A549 treated with ZK216348 at 1 μM for 4 hours (cell line): ENCODE results near the gene RUSF1. TPM values are rescaled to one million over a fixed set of nuclear protein-coding genes. Genes with fewer than 3 reads are reported as not detected.

Source experiments
- total RNA-seq: library from RNA; stranded (reverse); fragments of 200-300 nt; extraction: Qiagen RNA extraction; gene quantifications from 5 replicates; pipeline ENCODE4 v1.2.3, GENCODE V29; 2022; ENCODE audit warnings: low read depth

RUSF1 gene
- total RNA-seq = 33.0 to 60.2 TPM (median 52.4 TPM) in 5 replicates

GRCh38 chr16:31507929-31508705 is at the start of gene RUSF1:
RUSF1 (minus strand) TSS chr16:31508391; CDS start chr16:31508373, 18 bp downstream.

GRCh38 chr16:31527734-31528274 is 19.6 kb upstream of the RUSF1 start, which contains the start of gene AHSP:
AHSP (plus strand) TSS chr16:31527900; CDS start chr16:31528140, 240 bp downstream.

GRCh38 chr16:31483081-31483480 is 25.1 kb downstream of the RUSF1 start, which contains the start of gene SLC5A2:
SLC5A2 (plus strand) TSS chr16:31483123; CDS start chr16:31483137, 14 bp downstream.

GRCh38 chr16:31471875-31472708 is 36.1 kb downstream of the RUSF1 start, which contains the start of gene TGFB1I1:
TGFB1I1 (plus strand) TSS chr16:31472152; CDS start chr16:31472189, 37 bp downstream.

GRCh38 chr16:31458844-31459686 is 49.1 kb downstream of the RUSF1 start, which contains the start of gene ARMC5:
ARMC5 (plus strand) TSS chr16:31459501; CDS start chr16:31459525, 24 bp downstream.

Other genes with a start within 250 kb of the RUSF1 start
- 0.92 to 3.6 TPM (median 1.8 TPM) in 5 replicates for gene ITGAM, start 248.4 kb downstream of the RUSF1 start, total RNA-seq
- 0.89 to 1.9 TPM (median 1.2 TPM) in 5 replicates for gene ITGAX, start 153.2 kb downstream of the RUSF1 start, total RNA-seq
- 0.04 TPM in 1 of 5 replicates, not detected in the others for gene ITGAD, start 115.1 kb downstream of the RUSF1 start, total RNA-seq
- gene COX6A2, start 80.0 kb downstream of the RUSF1 start, total RNA-seq = not detected in 5 replicates
- gene ZNF843, start 65.6 kb downstream of the RUSF1 start, total RNA-seq = 0.06 to 0.31 TPM (median 0.18 TPM) in 4 of 5 replicates, not detected in the other
- gene ARMC5, start 48.9 kb downstream of the RUSF1 start, total RNA-seq = 4.9 to 15.2 TPM (median 11.4 TPM) in 5 replicates
- gene TGFB1I1, start 36.2 kb downstream of the RUSF1 start, total RNA-seq = 37.2 to 57.8 TPM (median 42.0 TPM) in 5 replicates
- 0.16 to 0.42 TPM (median 0.25 TPM) in 3 of 5 replicates, not detected in the others for gene SLC5A2, start 25.3 kb downstream of the RUSF1 start, total RNA-seq
- not detected in 5 replicates for gene AHSP, start 19.5 kb upstream of the RUSF1 start, total RNA-seq